C4-2B (cell line): ENCODE measurements around the gene ENPP6.

ENCODE experiments used
- H3K27ac ChIP-seq: fragments of 450-650 bp; 2 replicates; pipeline ENCODE4 v1.5.1; 2017
- CTCF ChIP-seq: fragments of 450-650 bp; conservative IDR thresholded peaks from 2 replicates; pipeline ENCODE4 v1.5.1; 2017; ENCODE audit warnings: mild to moderate bottlenecking
- ZFX ChIP-seq: fragments of 450-650 bp; IDR thresholded peaks from 2 replicates; pipeline ENCODE4 v1.6.1; 2017

ENPP6 gene

GRCh38 chr4:184197536-184198082 is 20.1 kb downstream of the ENPP6 start:
- H3K27ac ChIP-seq, result no peak overlapping the region
- no peak for TF ChIP-seq ZFX
- TF ChIP-seq CTCF, result no peak

DNA sequence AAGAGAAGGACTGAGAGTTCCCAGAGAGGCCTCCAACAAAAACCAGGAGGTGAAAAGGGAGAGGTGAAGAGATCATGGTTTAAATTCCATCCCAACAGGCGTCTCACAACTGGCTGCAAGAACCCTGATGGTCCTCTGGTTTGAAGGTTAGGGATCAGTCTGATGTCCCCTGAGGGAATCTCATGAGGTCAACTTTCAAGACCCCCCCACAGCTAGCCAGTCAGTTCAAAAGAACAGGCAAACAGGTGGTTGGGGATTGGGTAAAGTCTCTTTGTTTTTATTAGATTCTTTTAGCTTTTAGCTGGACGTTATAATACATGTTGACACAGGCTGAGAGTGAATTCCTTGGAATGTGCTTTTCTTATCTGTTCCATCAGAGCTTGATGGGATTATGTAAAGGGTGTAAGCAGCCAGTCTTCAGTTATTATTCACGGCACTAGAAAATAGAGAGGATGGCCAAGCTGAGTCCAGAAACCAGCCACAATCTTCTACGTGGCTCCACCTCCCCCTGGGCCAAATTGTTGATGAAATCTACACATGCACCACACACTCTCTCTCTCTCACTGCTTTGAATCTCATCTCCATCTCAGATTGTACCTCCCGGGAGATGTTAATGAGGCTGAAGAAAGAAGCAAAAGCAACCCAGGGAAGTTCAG is 20.8 kb downstream of the ENPP6 start:
- H3K27ac ChIP-seq, result no peak overlapping the region
- TF ChIP-seq CTCF (no peak), ZFX (no peak)

GRCh38 chr4:184193556-184194525 is 23.8 kb downstream of the ENPP6 start:
- no peak overlapping the region for H3K27ac ChIP-seq
- TF ChIP-seq CTCF (no peak), ZFX (no peak)

GRCh38 chr4:184192933-184193332 is 24.7 kb downstream of the ENPP6 start:
- TF ChIP-seq ZFX (no peak), CTCF (no peak)
- no peak overlapping the region for H3K27ac ChIP-seq

DNA sequence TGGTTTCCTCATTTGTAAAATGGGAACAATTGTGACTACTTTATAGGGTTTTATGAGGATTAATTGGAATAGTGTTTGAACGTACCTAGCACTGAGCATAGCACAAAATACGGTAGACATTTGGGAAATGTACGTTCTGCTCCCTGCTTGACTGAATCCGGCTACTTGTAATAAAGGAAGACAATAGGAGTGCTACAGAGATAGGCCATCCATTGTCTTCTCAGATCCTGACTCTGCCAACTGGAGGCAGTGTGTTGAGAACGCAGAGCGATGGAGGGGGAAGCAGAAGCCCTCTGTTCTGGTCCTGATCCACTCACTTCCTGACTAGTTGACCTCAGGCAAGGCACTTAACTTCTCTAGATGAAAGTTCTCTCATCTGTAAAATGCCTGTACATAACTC is 26.4 kb downstream of the ENPP6 start:
- no peak overlapping the region for H3K27ac ChIP-seq
- TF ChIP-seq CTCF (no peak), ZFX (no peak)

DNA sequence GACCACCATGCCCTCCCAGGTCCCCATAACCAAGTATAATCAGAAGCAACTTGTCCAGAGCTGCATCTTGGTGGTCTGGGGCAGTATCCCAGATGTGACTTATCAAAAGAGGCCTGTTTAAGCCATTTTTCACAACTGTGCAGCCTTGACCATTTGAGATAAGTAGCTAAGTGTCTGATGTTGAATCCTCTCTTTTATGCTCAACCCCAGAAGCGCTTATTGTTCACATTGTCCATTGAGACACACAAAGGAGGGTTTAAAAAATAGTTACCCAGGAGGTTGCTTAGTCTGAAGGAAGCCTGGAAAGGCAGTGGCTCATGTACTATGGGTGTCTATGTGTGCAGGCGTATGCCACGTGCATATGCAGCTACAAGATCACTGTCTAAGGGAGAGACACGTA is 27.0 kb downstream of the ENPP6 start:
- no peak for TF ChIP-seq CTCF
- TF ChIP-seq ZFX, result no peak
- no peak overlapping the region for H3K27ac ChIP-seq

- no peak overlapping the region for H3K27ac ChIP-seq
- no peak for TF ChIP-seq ZFX
- TF ChIP-seq CTCF, result no peak
Observed at GRCh38 chr4:184189966-184190365, 27.7 kb downstream of the ENPP6 start.
